Neutrophil (primary cell): ENCODE measurements around the gene S1PR2.

Source experiments
- H3K27ac ChIP-seq: fragments of 200-600 bp; sonication (generic); 2 replicates; pipeline ENCODE4 v1.5.1; 2016; ENCODE audit warnings: mild to moderate bottlenecking, moderate library complexity
- H3K27me3 ChIP-seq: fragments of 200-600 bp; sonication (generic); 2 replicates; pipeline ENCODE4 v1.6.0; 2016; ENCODE audit warnings: mild to moderate bottlenecking
- H3K36me3 ChIP-seq: fragments of 200-600 bp; sonication (generic); 2 replicates; pipeline ENCODE4 v1.5.1; 2017
- H3K4me1 ChIP-seq, 2 experiments: fragments of 200-600 bp in 1 of 2; sonication (generic) in 1 of 2; 1 replicate in 1 of 2; 2 replicates in 1 of 2; pipeline versions ENCODE4 v1.5.1 to v1.6.1; 2013 to 2016; ENCODE audit warnings: low read depth in 1 of 2, low read length in 1 of 2, mild to moderate bottlenecking in 1 of 2, moderate library complexity in 1 of 2; ENCODE audit not compliant: control insufficient read depth in 1 of 2, insufficient read depth in 1 of 2
- H3K4me3 ChIP-seq, 2 experiments: fragments of 200-600 bp in 1 of 2; sonication (generic) in 1 of 2; 1 replicate in 1 of 2; 2 replicates in 1 of 2; pipeline ENCODE4 v1.5.1; 2013 to 2016; ENCODE audit warnings: low read depth in 1 of 2, low read length in 1 of 2, mild to moderate bottlenecking in 1 of 2, moderate library complexity in 1 of 2
- H3K9me3 ChIP-seq: fragments of 200-600 bp; sonication (generic); 2 replicates; pipeline ENCODE4 v1.5.1; 2016
- CTCF ChIP-seq: fragments of 200-600 bp; sonication (generic); IDR thresholded peaks from 2 replicates; pipeline ENCODE4 v1.5.1; 2016; ENCODE audit warnings: antibody characterized with exemption

S1PR2 gene

GRCh38 chr19:10195199-10195519 is 36.0 kb downstream of the S1PR2 start:
- Histone ChIP-seq H3K36me3 (no peaks in the 10 kb centered on the region), H3K27ac (peak overlapping the region; percentile 68), H3K9me3 (no peaks in the 10 kb centered on the region), H3K4me1 (peaks cover 11 to 12% of the 10 kb centered on the region in 2 experiments), H3K4me3 (peak overlapping the region; percentile 67 to 84), H3K27me3 (no peaks in the 10 kb centered on the region)
- no peak for TF ChIP-seq CTCF

GRCh38 chr19:10194500-10195198 is 36.5 kb downstream of the S1PR2 start, which contains the start of gene DNMT1:
Gene DNMT1 (minus strand): TSS chr19:10194953. CDS start chr19:10194899, 54 bp downstream.
- H3K27ac ChIP-seq, result peak within 1 kb of the TSS; percentile 68
- H3K36me3 ChIP-seq, result no peaks in the 10 kb centered on the region
- no peaks in the 10 kb centered on the region for H3K27me3 ChIP-seq
- H3K4me1 ChIP-seq, result peaks cover 11 to 12% of the 10 kb centered on the region in 2 experiments
- H3K9me3 ChIP-seq, result no peaks in the 10 kb centered on the region
- no peak for TF ChIP-seq CTCF
- peak within 1 kb of the TSS; percentile 67 to 84 for H3K4me3 ChIP-seq

GRCh38 chr19:10193790-10194499 is 37.2 kb downstream of the S1PR2 start:
- Histone ChIP-seq H3K27ac (peak overlapping the region; percentile 68), H3K27me3 (no peaks in the 10 kb centered on the region), H3K4me3 (peak overlapping the region; percentile 67 to 84), H3K4me1 (peaks cover 11 to 12% of the 10 kb centered on the region in 2 experiments), H3K9me3 (no peaks in the 10 kb centered on the region), H3K36me3 (no peaks in the 10 kb centered on the region)
- no peak for TF ChIP-seq CTCF

- peaks cover 3% of the 10 kb centered on the region for H3K36me3 ChIP-seq
- no peak overlapping the region for H3K4me3 ChIP-seq
These were observed 38.2 kb downstream of the S1PR2 start for GRCh38 chr19:10192922-10193321.

GRCh38 chr19:10191347-10191746 is 39.8 kb downstream of the S1PR2 start:
- Histone ChIP-seq H3K4me3 (no peak overlapping the region), H3K4me1 (peaks cover 11 to 12% of the 10 kb centered on the region in 2 experiments)

More at GRCh38 chr19:10192922-10193321, 38.2 kb downstream of the S1PR2 start:
- H3K4me1 ChIP-seq, result peaks cover 11 to 12% of the 10 kb centered on the region in 2 experiments
- no peaks in the 10 kb centered on the region for H3K9me3 ChIP-seq
- no peak overlapping the region for H3K27ac ChIP-seq
- no peaks in the 10 kb centered on the region for H3K27me3 ChIP-seq
- TF ChIP-seq CTCF, result no peak

More at GRCh38 chr19:10191347-10191746, 39.8 kb downstream of the S1PR2 start:
- Histone ChIP-seq H3K27me3 (no peaks in the 10 kb centered on the region), H3K27ac (no peak overlapping the region), H3K36me3 (peaks cover 4% of the 10 kb centered on the region), H3K9me3 (no peaks in the 10 kb centered on the region)
- no peak for TF ChIP-seq CTCF
